Ishikawa (cell line): ENCODE measurements around the gene TLR4.

Source experiments
- CEBPB ChIP-seq: IDR thresholded peaks from 2 replicates; pipeline ENCODE4 v1.6.1; 2012
- CREB1 ChIP-seq: IDR thresholded peaks from 2 replicates; pipeline ENCODE4 v1.6.1; 2012; ENCODE audit warnings: low read depth
- EGR1 ChIP-seq: IDR thresholded peaks from 2 replicates; pipeline ENCODE4 v1.6.1; 2012
- EP300 ChIP-seq: IDR thresholded peaks from 2 replicates; pipeline ENCODE4 v1.6.1; 2012; ENCODE audit warnings: borderline replicate concordance
- FOXM1 ChIP-seq: IDR thresholded peaks from 2 replicates; pipeline ENCODE4 v1.6.1; 2012; ENCODE audit warnings: low read depth, borderline replicate concordance
- MAX ChIP-seq: IDR thresholded peaks from 2 replicates; pipeline ENCODE4 v1.6.1; 2012
- NFIC ChIP-seq: IDR thresholded peaks from 2 replicates; pipeline ENCODE4 v1.6.1; 2012
- RAD21 ChIP-seq: IDR thresholded peaks from 2 replicates; pipeline ENCODE4 v1.6.1; 2012; ENCODE audit warnings: low read depth
- TAF1 ChIP-seq: IDR thresholded peaks from 2 replicates; pipeline ENCODE4 v1.6.1; 2012; ENCODE audit warnings: low read depth, mild to moderate bottlenecking
- TCF12 ChIP-seq: IDR thresholded peaks from 2 replicates; pipeline ENCODE4 v1.6.1; 2012; ENCODE audit warnings: low read depth
- TEAD4 ChIP-seq: IDR thresholded peaks from 2 replicates; pipeline ENCODE4 v1.6.1; 2012
- YY1 ChIP-seq: IDR thresholded peaks from 2 replicates; pipeline ENCODE4 v1.6.1; 2012; ENCODE audit warnings: low read depth
- ZBTB7A ChIP-seq: IDR thresholded peaks from 2 replicates; pipeline ENCODE4 v1.6.1; 2012; ENCODE audit warnings: low read depth
- TF ChIP-seq, protein P1 (sequence below): IDR thresholded peaks from 2 replicates; pipeline ENCODE4 v1.6.1; 2012; ENCODE audit warnings: low read depth, mild to moderate bottlenecking
- TF ChIP-seq, protein P2 (sequence below): IDR thresholded peaks from 2 replicates; pipeline ENCODE4 v1.6.1; 2012

Gene TLR4

GRCh38 chr9:117718701-117719100 lies 14.5 kb downstream of the TLR4 start:
- TF ChIP-seq EGR1 (no peak), RAD21 (no peak), ZBTB7A (no peak), CREB1 (no peak), NFIC (no peak), EP300 (no peak), TCF12 (no peak)
- TF ChIP-seq, protein P1, sequence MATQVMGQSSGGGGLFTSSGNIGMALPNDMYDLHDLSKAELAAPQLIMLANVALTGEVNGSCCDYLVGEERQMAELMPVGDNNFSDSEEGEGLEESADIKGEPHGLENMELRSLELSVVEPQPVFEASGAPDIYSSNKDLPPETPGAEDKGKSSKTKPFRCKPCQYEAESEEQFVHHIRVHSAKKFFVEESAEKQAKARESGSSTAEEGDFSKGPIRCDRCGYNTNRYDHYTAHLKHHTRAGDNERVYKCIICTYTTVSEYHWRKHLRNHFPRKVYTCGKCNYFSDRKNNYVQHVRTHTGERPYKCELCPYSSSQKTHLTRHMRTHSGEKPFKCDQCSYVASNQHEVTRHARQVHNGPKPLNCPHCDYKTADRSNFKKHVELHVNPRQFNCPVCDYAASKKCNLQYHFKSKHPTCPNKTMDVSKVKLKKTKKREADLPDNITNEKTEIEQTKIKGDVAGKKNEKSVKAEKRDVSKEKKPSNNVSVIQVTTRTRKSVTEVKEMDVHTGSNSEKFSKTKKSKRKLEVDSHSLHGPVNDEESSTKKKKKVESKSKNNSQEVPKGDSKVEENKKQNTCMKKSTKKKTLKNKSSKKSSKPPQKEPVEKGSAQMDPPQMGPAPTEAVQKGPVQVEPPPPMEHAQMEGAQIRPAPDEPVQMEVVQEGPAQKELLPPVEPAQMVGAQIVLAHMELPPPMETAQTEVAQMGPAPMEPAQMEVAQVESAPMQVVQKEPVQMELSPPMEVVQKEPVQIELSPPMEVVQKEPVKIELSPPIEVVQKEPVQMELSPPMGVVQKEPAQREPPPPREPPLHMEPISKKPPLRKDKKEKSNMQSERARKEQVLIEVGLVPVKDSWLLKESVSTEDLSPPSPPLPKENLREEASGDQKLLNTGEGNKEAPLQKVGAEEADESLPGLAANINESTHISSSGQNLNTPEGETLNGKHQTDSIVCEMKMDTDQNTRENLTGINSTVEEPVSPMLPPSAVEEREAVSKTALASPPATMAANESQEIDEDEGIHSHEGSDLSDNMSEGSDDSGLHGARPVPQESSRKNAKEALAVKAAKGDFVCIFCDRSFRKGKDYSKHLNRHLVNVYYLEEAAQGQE, result no peak
- TF ChIP-seq, protein P2, sequence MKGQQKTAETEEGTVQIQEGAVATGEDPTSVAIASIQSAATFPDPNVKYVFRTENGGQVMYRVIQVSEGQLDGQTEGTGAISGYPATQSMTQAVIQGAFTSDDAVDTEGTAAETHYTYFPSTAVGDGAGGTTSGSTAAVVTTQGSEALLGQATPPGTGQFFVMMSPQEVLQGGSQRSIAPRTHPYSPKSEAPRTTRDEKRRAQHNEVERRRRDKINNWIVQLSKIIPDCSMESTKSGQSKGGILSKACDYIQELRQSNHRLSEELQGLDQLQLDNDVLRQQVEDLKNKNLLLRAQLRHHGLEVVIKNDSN, result no peak

DNA sequence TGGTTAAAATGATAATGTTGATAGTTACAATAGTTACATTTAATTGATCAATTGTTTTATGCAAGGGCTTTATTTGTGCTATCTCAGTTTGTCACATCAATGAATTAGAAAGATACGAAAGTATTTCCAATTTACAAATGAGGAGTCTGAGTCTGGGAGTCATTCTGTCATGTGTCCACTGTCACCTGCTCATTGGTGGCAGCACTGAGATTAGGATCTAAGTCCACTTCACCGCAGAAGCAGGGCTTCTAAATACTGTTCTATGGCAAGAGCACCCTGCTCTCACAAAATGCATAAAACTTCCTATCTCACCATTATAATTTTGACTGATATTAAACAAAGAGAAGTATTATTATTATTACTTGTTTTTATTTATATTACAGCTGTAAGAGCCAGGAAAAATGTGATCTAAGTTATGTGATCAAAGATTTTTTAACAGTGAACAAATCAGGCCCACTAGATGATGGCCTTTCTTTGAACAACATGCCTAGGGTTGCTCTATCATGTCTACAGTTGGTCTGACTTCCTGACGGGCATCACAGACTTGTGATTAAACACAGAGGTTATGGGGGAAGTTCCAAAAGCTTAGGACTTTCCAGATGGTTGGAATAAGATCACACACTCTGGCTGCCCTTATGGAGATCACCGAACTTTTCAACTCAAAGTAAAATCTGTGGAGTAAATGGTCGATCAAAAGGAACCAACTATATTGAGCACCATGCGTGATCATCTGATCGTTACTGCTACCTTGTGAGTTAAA lies 15.1 kb downstream of the TLR4 start:
- TF ChIP-seq TAF1 (no peak), RAD21 (no peak)

GRCh38 chr9:117720066-117720465 lies 15.9 kb downstream of the TLR4 start:
- TF ChIP-seq, protein P2, result no peak
- TF ChIP-seq ZBTB7A (no peak), RAD21 (no peak), EGR1 (no peak), FOXM1 (no peak), YY1 (no peak), TAF1 (no peak), CREB1 (no peak)
- TF ChIP-seq, protein P1, result no peak

- TF ChIP-seq CEBPB, result no peak
- TF ChIP-seq FOXM1, result no peak
- TF ChIP-seq TAF1, result no peak
- TF ChIP-seq NFIC, result no peak
- TF ChIP-seq RAD21, result no peak
- TF ChIP-seq ZBTB7A, result no peak
- TF ChIP-seq EGR1, result no peak
- TF ChIP-seq CREB1, result no peak
- TF ChIP-seq TCF12, result no peak
- no peak for TF ChIP-seq MAX
- TF ChIP-seq, protein P2, result no peak
- TF ChIP-seq EP300, result no peak
- no peak for TF ChIP-seq TEAD4
- no peak for TF ChIP-seq YY1
These were observed 16.4 kb downstream of the TLR4 start for GRCh38 chr9:117720555-117720954.

DNA sequence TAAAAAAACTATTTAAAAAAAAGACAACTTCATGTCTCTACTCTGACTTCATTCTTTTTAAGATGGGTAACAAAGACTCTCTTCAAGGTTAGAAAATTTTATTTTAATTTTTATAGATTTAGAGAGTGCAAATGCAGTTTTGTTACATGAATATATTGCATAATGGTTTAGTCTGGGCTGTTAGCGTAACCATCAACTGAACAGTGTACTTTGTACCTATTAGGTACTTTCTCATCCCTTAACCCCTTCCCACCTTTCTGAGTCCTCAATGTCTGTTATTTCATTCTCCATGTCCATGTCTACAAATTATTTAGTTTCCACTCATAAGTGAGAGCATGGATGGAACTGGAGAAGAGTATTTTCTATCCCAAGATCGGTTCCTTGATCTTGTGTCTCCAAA lies 16.8 kb downstream of the TLR4 start:
- no peak for TF ChIP-seq MAX
- TF ChIP-seq NFIC, result no peak
- no peak for TF ChIP-seq YY1
- no peak for TF ChIP-seq EGR1
- no peak for TF ChIP-seq TCF12
- TF ChIP-seq RAD21, result no peak
- no peak for TF ChIP-seq TEAD4
- no peak for TF ChIP-seq CEBPB
- no peak for TF ChIP-seq ZBTB7A
- no peak for TF ChIP-seq EP300
- TF ChIP-seq, protein P2, result no peak
- TF ChIP-seq CREB1, result no peak
